NCI-H524 (cell line): ENCODE measurements around the gene LIM2.
"Not testable (repeated sequence)": the region's sequence is repeated elsewhere in the genome, so short reads cannot be mapped to it uniquely, and the experiment has no call there.

Experiments
- DNase-seq, 2 experiments: peaks; one replicate each; lab custom pipeline; 2025; lab: John Stamatoyannopoulos, UW

LIM2 gene

GRCh38 chr19:51387924-51388389 lies at the start of gene LIM2:
Gene LIM2 (minus strand): TSS chr19:51387974. CDS start chr19:51387443, 531 bp downstream.
- DNase-seq: no peak

- no peak for DNase-seq
Observed at GRCh38 chr19:51434456-51434855, 46.7 kb upstream of the LIM2 start.

GRCh38 chr19:51433043-51433442 lies 45.3 kb upstream of the LIM2 start:
- no peak for DNase-seq

- no peak for DNase-seq
Observed at GRCh38 chr19:51431124-51431523, 43.4 kb upstream of the LIM2 start.

- no peak for DNase-seq
Observed at GRCh38 chr19:51430221-51430620, 42.4 kb upstream of the LIM2 start.

- DNase-seq: no peak
Observed at GRCh38 chr19:51427201-51427600, 39.4 kb upstream of the LIM2 start.

- DNase-seq: peak in 1 of 2 experiments; percentile 12
Observed at GRCh38 chr19:51422053-51422448, 34.3 kb upstream of the LIM2 start.

- DNase-seq: no peak
Observed at GRCh38 chr19:51421229-51422052, 33.7 kb upstream of the LIM2 start.

GRCh38 chr19:51420511-51420910 lies 32.7 kb upstream of the LIM2 start:
- DNase-seq: not testable (repeated sequence)

- DNase-seq: no peak
Observed at GRCh38 chr19:51418707-51419106, 30.9 kb upstream of the LIM2 start.

GRCh38 chr19:51417810-51418157 lies 30.0 kb upstream of the LIM2 start:
- DNase-seq: no peak

- DNase-seq: no peak
Observed at GRCh38 chr19:51417107-51417809, 29.5 kb upstream of the LIM2 start, which contains the start of gene SIGLEC10. Gene SIGLEC10 (minus strand): TSS chr19:51417642. CDS start chr19:51417581, 61 bp downstream.

- DNase-seq: not testable (repeated sequence)
Observed at GRCh38 chr19:51416422-51416821, 28.6 kb upstream of the LIM2 start.

GRCh38 chr19:51415187-51415586 lies 27.4 kb upstream of the LIM2 start:
- DNase-seq: no peak

GRCh38 chr19:51410950-51411748 lies 23.4 kb upstream of the LIM2 start:
- DNase-seq: no peak

GRCh38 chr19:51407511-51408131 lies 19.8 kb upstream of the LIM2 start:
- DNase-seq: no peak

- no peak for DNase-seq
Observed at GRCh38 chr19:51402117-51402516, 14.3 kb upstream of the LIM2 start.

- DNase-seq: not testable (repeated sequence)
Observed at GRCh38 chr19:51399936-51400335, 12.2 kb upstream of the LIM2 start.

- DNase-seq: no peak
Observed at GRCh38 chr19:51399231-51399630, 11.5 kb upstream of the LIM2 start.

GRCh38 chr19:51398096-51398704 lies 10.4 kb upstream of the LIM2 start:
- DNase-seq: peak in 1 of 2 experiments; percentile 2

- not testable (repeated sequence) for DNase-seq
Observed at GRCh38 chr19:51397453-51397852, 9.7 kb upstream of the LIM2 start.
